HG02970 (cell line): Measurements from ENCODE around the gene STAT4.

Experiments used
- ATAC-seq: cut with Tn5 transposase; IDR thresholded peaks from one replicate; pipeline ENCODE4 v1.9.1; 2021; ENCODE audit warnings: mild to moderate bottlenecking, moderate library complexity, moderate number of reproducible peaks; ENCODE audit not compliant: unreplicated experiment, low FRiP score

Gene STAT4

GRCh38 chr2:191150600-191151330, at the start of gene STAT4:
Gene STAT4, minus strand, starts transcription at chr2:191150994. Its CDS starts 2,791 bp downstream, at chr2:191148203.
- peak; percentile 75 for ATAC-seq

GRCh38 chr2:191199929-191200512, 49.2 kb upstream of the STAT4 start:
- no peak for ATAC-seq

GRCh38 chr2:191198271-191198670, 47.5 kb upstream of the STAT4 start:
- ATAC-seq, result no peak

- no peak for ATAC-seq
Observed at GRCh38 chr2:191197096-191197495, 46.3 kb upstream of the STAT4 start.

GRCh38 chr2:191195021-191195420, 44.2 kb upstream of the STAT4 start:
- ATAC-seq, result no peak

- no peak for ATAC-seq
Observed at GRCh38 chr2:191190861-191191552, 40.2 kb upstream of the STAT4 start.

GRCh38 chr2:191190435-191190834, 39.6 kb upstream of the STAT4 start:
- ATAC-seq, result no peak

- ATAC-seq, result no peak
Observed at GRCh38 chr2:191189112-191189635, 38.4 kb upstream of the STAT4 start.

- no peak for ATAC-seq
Observed at GRCh38 chr2:191188550-191189093, 37.8 kb upstream of the STAT4 start.

GRCh38 chr2:191187105-191187829, 36.5 kb upstream of the STAT4 start:
- no peak for ATAC-seq

- ATAC-seq, result no peak
Observed at GRCh38 chr2:191184457-191184856, 33.7 kb upstream of the STAT4 start.

GRCh38 chr2:191183516-191183915, 32.7 kb upstream of the STAT4 start:
- ATAC-seq, result no peak

GRCh38 chr2:191183081-191183480, 32.3 kb upstream of the STAT4 start:
- ATAC-seq, result no peak

- ATAC-seq, result no peak
Observed at GRCh38 chr2:191180713-191181112, 29.9 kb upstream of the STAT4 start.

GRCh38 chr2:191180276-191180675, 29.5 kb upstream of the STAT4 start:
- ATAC-seq, result no peak

- ATAC-seq, result no peak
Observed at GRCh38 chr2:191178806-191179514, 28.2 kb upstream of the STAT4 start.

GRCh38 chr2:191177751-191178736, 27.2 kb upstream of the STAT4 start:
- no peak for ATAC-seq

- ATAC-seq, result no peak
Observed at GRCh38 chr2:191176801-191177438, 26.1 kb upstream of the STAT4 start.
